GM12874 (cell line): ENCODE results near the gene KIZ.

ENCODE experiments used
- CTCF ChIP-seq: IDR thresholded peaks from 2 replicates; pipeline ENCODE4 v1.5.1; 2011; ENCODE audit warnings: low read depth, mild to moderate bottlenecking, control low read depth, low read length, moderate library complexity; ENCODE audit not compliant: insufficient read depth

Gene KIZ

GRCh38 chr20:21280522-21281016, 154.7 kb downstream of the KIZ start:
- TF ChIP-seq CTCF, result no peak

GRCh38 chr20:21286775-21287174, 160.9 kb downstream of the KIZ start:
- TF ChIP-seq CTCF, result no peak

DNA sequence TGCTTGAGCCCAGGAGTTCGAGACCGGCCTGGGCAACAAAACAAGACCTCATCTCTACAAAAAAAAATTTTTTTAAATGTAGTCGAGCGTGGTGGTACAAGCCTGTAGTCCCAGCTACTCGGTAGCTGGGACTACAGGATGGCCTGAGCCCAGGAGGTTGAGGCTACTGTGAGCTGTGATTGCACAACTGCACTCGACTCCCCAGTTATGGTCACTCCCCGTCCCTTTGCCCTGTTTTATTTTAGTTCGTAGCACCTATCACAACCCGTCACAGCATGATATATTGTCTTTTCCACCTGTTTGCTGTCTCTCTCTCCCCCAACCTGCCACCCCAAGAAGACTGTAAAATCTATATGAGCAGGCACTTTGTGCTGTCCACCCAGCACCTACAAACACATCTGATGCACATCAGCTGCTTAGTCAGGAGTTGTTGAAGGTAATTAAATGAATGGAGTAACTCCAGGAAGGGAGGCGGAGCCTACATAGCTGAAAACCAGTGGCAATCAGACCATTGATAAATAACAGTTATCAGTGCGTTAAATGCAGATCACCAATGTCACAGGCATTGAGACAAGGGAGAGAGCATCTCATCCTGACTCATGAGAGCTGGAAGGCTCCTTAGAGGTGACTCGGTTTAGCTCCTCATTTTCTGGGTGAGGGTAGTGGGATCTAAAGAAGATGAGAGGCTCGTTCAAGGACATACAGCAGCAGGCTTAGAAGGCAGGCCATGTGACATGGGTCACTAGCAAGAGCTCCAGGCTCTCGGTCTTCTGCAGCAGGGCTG, 162.9 kb downstream of the KIZ start:
- no peak for TF ChIP-seq CTCF

GRCh38 chr20:21289651-21290050, 163.8 kb downstream of the KIZ start:
- TF ChIP-seq CTCF, result no peak

- TF ChIP-seq CTCF, result no peak
These were observed 165.1 kb downstream of the KIZ start for GRCh38 chr20:21291026-21291425.

- TF ChIP-seq CTCF, result no peak
These were observed 168.9 kb downstream of the KIZ start for GRCh38 chr20:21294755-21295154.
